ENCODE measurements around the gene BCL2A1. TPM values are rescaled to one million over a fixed set of nuclear protein-coding genes. Genes with fewer than 3 reads are reported as not detected.
"Not testable (repeated sequence)": the region's sequence is repeated elsewhere in the genome, so short reads cannot be mapped to it uniquely, and the experiment has no call there.

The BCL2A1 gene
- total RNA-seq = 124 TPM
- long read RNA-seq, transcript BCL2A1-201 (2 exons, 1,033 nt) = major isoform, 30 of 36 reads
- long read RNA-seq, partial matches to known transcripts = 2 of 36 reads
- long read RNA-seq, other reads (novel, unspliced or antisense) = 2 of 36 reads

GRCh38 chr15:79970624-79971434 lies at the start of gene BCL2A1:
TSS of gene BCL2A1 (minus strand) at chr15:79971196. CDS start at chr15:79971119, 77 bp downstream.
- Histone ChIP-seq H3K36me3 (no peaks in the 10 kb centered on the region), H3K4me1 (no peaks in the 10 kb centered on the region), H3K27ac (peak within 1 kb of the TSS; percentile 71), H3K27me3 (ENCODE audit: low read depth) (no peaks in the 10 kb centered on the region), H3K9me3 (no peaks in the 10 kb centered on the region), H3K4me3 (peak within 1 kb of the TSS; percentile 45)
- TF ChIP-seq CTCF (IDR thresholded peaks at IDR 0.05) = no peak
- DNase-seq = no peak
- ATAC-seq = peak; percentile 64 to 86
- intact Hi-C loops (cut with DNase I) = no loop called here

GRCh38 chr15:80020731-80021130 lies 49.7 kb upstream of the BCL2A1 start:
- no peak for TF ChIP-seq CTCF (IDR thresholded peaks at IDR 0.05)
- H3K9me3 ChIP-seq = no peaks in the 10 kb centered on the region
- intact Hi-C loops (cut with DNase I) = no loop called here

GRCh38 chr15:80020149-80020548 lies 49.2 kb upstream of the BCL2A1 start:
- H3K27ac ChIP-seq; H3K9me3 ChIP-seq; H3K27me3 ChIP-seq (ENCODE audit: low read depth); H3K4me1 ChIP-seq; ATAC-seq; H3K36me3 ChIP-seq; DNase-seq; intact Hi-C loops (cut with DNase I); H3K4me3 ChIP-seq: not testable (repeated sequence)

More at GRCh38 chr15:80020731-80021130, 49.7 kb upstream of the BCL2A1 start:
- no peaks in the 10 kb centered on the region for H3K36me3 ChIP-seq
- ATAC-seq (no peak), DNase-seq (no peak)
- H3K27me3 ChIP-seq (ENCODE audit: low read depth) = no peaks in the 10 kb centered on the region
- no peak overlapping the region for H3K4me3 ChIP-seq
- H3K27ac ChIP-seq = no peak overlapping the region
- no peaks in the 10 kb centered on the region for H3K4me1 ChIP-seq

GRCh38 chr15:80019168-80019745 lies 48.3 kb upstream of the BCL2A1 start:
- no peaks in the 10 kb centered on the region for H3K27me3 ChIP-seq (ENCODE audit: low read depth)
- no peak for ATAC-seq
- no peak overlapping the region for H3K27ac ChIP-seq
- no peaks in the 10 kb centered on the region for H3K4me1 ChIP-seq
- no peaks in the 10 kb centered on the region for H3K9me3 ChIP-seq
- H3K36me3 ChIP-seq = no peaks in the 10 kb centered on the region
- intact Hi-C loops (cut with DNase I) = no loop called here
- TF ChIP-seq CTCF (IDR thresholded peaks at IDR 0.05) = no peak
- no peak overlapping the region for H3K4me3 ChIP-seq
- no peak for DNase-seq

GRCh38 chr15:80017139-80017538 lies 46.1 kb upstream of the BCL2A1 start:
- H3K9me3 ChIP-seq; H3K27ac ChIP-seq; H3K27me3 ChIP-seq (ENCODE audit: low read depth); ATAC-seq; intact Hi-C loops (cut with DNase I); DNase-seq; H3K4me1 ChIP-seq; H3K36me3 ChIP-seq; H3K4me3 ChIP-seq: not testable (repeated sequence)

GRCh38 chr15:80016506-80016905 lies 45.5 kb upstream of the BCL2A1 start:
- H3K4me3 ChIP-seq; H3K4me1 ChIP-seq; H3K9me3 ChIP-seq; intact Hi-C loops (cut with DNase I); DNase-seq; H3K27me3 ChIP-seq (ENCODE audit: low read depth); ATAC-seq; H3K36me3 ChIP-seq; H3K27ac ChIP-seq: not testable (repeated sequence)

- ATAC-seq = no peak
- intact Hi-C loops (cut with DNase I) = no loop called here
- H3K4me1 ChIP-seq = no peaks in the 10 kb centered on the region
- H3K36me3 ChIP-seq = no peaks in the 10 kb centered on the region
- no peak for TF ChIP-seq CTCF (IDR thresholded peaks at IDR 0.05)
- no peaks in the 10 kb centered on the region for H3K9me3 ChIP-seq
- H3K27me3 ChIP-seq (ENCODE audit: low read depth) = no peaks in the 10 kb centered on the region
- H3K4me3 ChIP-seq = no peak overlapping the region
- no peak overlapping the region for H3K27ac ChIP-seq
- DNase-seq = no peak
Observed at GRCh38 chr15:80015156-80015555, 44.2 kb upstream of the BCL2A1 start.

GRCh38 chr15:80014186-80014585 lies 43.2 kb upstream of the BCL2A1 start:
- H3K27ac ChIP-seq; H3K4me1 ChIP-seq; intact Hi-C loops (cut with DNase I); H3K36me3 ChIP-seq; H3K4me3 ChIP-seq; DNase-seq; H3K27me3 ChIP-seq (ENCODE audit: low read depth); ATAC-seq; H3K9me3 ChIP-seq: not testable (repeated sequence)

All from lower lobe of right lung (tissue), 2 donors.